ENCODE data around the gene KLHL1. TPM values are rescaled to one million over a fixed set of nuclear protein-coding genes. Genes with fewer than 3 reads are reported as not detected.

Gene KLHL1
- total RNA-seq, 1 donor from 2014 or later, result not detected

GRCh38 chr13:69882451-69882850, 225.8 kb downstream of the KLHL1 start:
- no peaks in the 10 kb centered on the region for H3K27me3 Mint-ChIP-seq

GRCh38 chr13:69879936-69880335, 228.3 kb downstream of the KLHL1 start:
- intact Hi-C loops (cut with micrococcal nuclease), result no loop called here
- no peaks in the 10 kb centered on the region for H3K4me1 Mint-ChIP-seq

More at GRCh38 chr13:69882451-69882850, 225.8 kb downstream of the KLHL1 start:
- H3K4me1 Mint-ChIP-seq, result no peaks in the 10 kb centered on the region
- peaks cover 3% of the 10 kb centered on the region for H3K9me3 Mint-ChIP-seq
- no peak for DNase-seq
- intact Hi-C loops (cut with micrococcal nuclease), result no loop called here
- H3K4me3 Mint-ChIP-seq, result no peak overlapping the region
- H3K27ac Mint-ChIP-seq, result no peak overlapping the region
- no peaks in the 10 kb centered on the region for H3K36me3 Mint-ChIP-seq (ENCODE audit: low read depth)

GRCh38 chr13:69872321-69873047, 235.8 kb downstream of the KLHL1 start:
- DNase-seq, result no peak
- H3K36me3 Mint-ChIP-seq (ENCODE audit: low read depth), result no peaks in the 10 kb centered on the region
- no peaks in the 10 kb centered on the region for H3K27me3 Mint-ChIP-seq
- H3K27ac Mint-ChIP-seq, result no peak overlapping the region
- H3K9me3 Mint-ChIP-seq, result no peaks in the 10 kb centered on the region
- no peaks in the 10 kb centered on the region for H3K4me1 Mint-ChIP-seq
- intact Hi-C loops (cut with micrococcal nuclease), result no loop called here
- no peak overlapping the region for H3K4me3 Mint-ChIP-seq

More at GRCh38 chr13:69879936-69880335, 228.3 kb downstream of the KLHL1 start:
- Mint-ChIP-seq H3K36me3 (ENCODE audit: low read depth) (no peaks in the 10 kb centered on the region), H3K9me3 (peaks cover 3% of the 10 kb centered on the region), H3K27me3 (no peaks in the 10 kb centered on the region), H3K4me3 (no peak overlapping the region), H3K27ac (no peak overlapping the region)
- no peak for DNase-seq

- no peaks in the 10 kb centered on the region for H3K36me3 Mint-ChIP-seq (ENCODE audit: low read depth)
- H3K9me3 Mint-ChIP-seq, result no peaks in the 10 kb centered on the region
- no peak overlapping the region for H3K4me3 Mint-ChIP-seq
- H3K4me1 Mint-ChIP-seq, result no peaks in the 10 kb centered on the region
- no peaks in the 10 kb centered on the region for H3K27me3 Mint-ChIP-seq
- H3K27ac Mint-ChIP-seq, result no peak overlapping the region
- no peak for DNase-seq
- intact Hi-C loops (cut with micrococcal nuclease), result no loop called here
These were observed 241.7 kb downstream of the KLHL1 start for GRCh38 chr13:69866555-69866954.

- no peak for DNase-seq
- Mint-ChIP-seq H3K9me3 (no peaks in the 10 kb centered on the region), H3K27ac (no peak overlapping the region), H3K36me3 (ENCODE audit: low read depth) (no peaks in the 10 kb centered on the region), H3K27me3 (no peaks in the 10 kb centered on the region), H3K4me1 (no peaks in the 10 kb centered on the region), H3K4me3 (no peak overlapping the region)
- intact Hi-C loops (cut with micrococcal nuclease), result loop anchor here (2.0 kb wide), 1 partner anchor 321 kb away; no protein-coding TSS in a partner anchor
These were observed 250.9 kb downstream of the KLHL1 start for GRCh38 chr13:69857183-69857821.

GRCh38 chr13:69856331-69856730, 251.9 kb downstream of the KLHL1 start:
- no peak overlapping the region for H3K27ac Mint-ChIP-seq
- H3K36me3 Mint-ChIP-seq (ENCODE audit: low read depth), result no peaks in the 10 kb centered on the region
- H3K27me3 Mint-ChIP-seq, result no peaks in the 10 kb centered on the region
- no peak overlapping the region for H3K4me3 Mint-ChIP-seq
- DNase-seq, result no peak
- no peaks in the 10 kb centered on the region for H3K4me1 Mint-ChIP-seq
- intact Hi-C loops (cut with micrococcal nuclease), result loop anchor here (2.0 kb wide), 1 partner anchor 320 kb away; no protein-coding TSS in a partner anchor
- H3K9me3 Mint-ChIP-seq, result no peaks in the 10 kb centered on the region

GRCh38 chr13:69828527-69828926, 279.7 kb downstream of the KLHL1 start:
- H3K4me1 Mint-ChIP-seq, result no peaks in the 10 kb centered on the region
- no peak for DNase-seq
- no peak overlapping the region for H3K27ac Mint-ChIP-seq
- H3K27me3 Mint-ChIP-seq, result no peaks in the 10 kb centered on the region
- H3K4me3 Mint-ChIP-seq, result no peak overlapping the region
- no peaks in the 10 kb centered on the region for H3K36me3 Mint-ChIP-seq (ENCODE audit: low read depth)
- intact Hi-C loops (cut with micrococcal nuclease), result no loop called here
- H3K9me3 Mint-ChIP-seq, result peaks cover 7% of the 10 kb centered on the region

GRCh38 chr13:69820180-69820579, 288.1 kb downstream of the KLHL1 start:
- Mint-ChIP-seq H3K27ac (no peak overlapping the region), H3K27me3 (no peaks in the 10 kb centered on the region), H3K9me3 (no peaks in the 10 kb centered on the region), H3K4me1 (no peaks in the 10 kb centered on the region), H3K36me3 (ENCODE audit: low read depth) (no peaks in the 10 kb centered on the region), H3K4me3 (no peak overlapping the region)
- no peak for DNase-seq
- intact Hi-C loops (cut with micrococcal nuclease), result no loop called here

- no peak overlapping the region for H3K4me3 Mint-ChIP-seq
- no peaks in the 10 kb centered on the region for H3K36me3 Mint-ChIP-seq (ENCODE audit: low read depth)
- intact Hi-C loops (cut with micrococcal nuclease), result no loop called here
- DNase-seq, result no peak
- no peaks in the 10 kb centered on the region for H3K27me3 Mint-ChIP-seq
- H3K27ac Mint-ChIP-seq, result no peak overlapping the region
- no peaks in the 10 kb centered on the region for H3K4me1 Mint-ChIP-seq
- no peaks in the 10 kb centered on the region for H3K9me3 Mint-ChIP-seq
These were observed 290.9 kb downstream of the KLHL1 start for GRCh38 chr13:69817333-69817869.

- Mint-ChIP-seq H3K36me3 (ENCODE audit: low read depth) (no peaks in the 10 kb centered on the region), H3K27ac (no peak overlapping the region), H3K4me3 (no peak overlapping the region)
These were observed 299.1 kb downstream of the KLHL1 start for GRCh38 chr13:69809152-69809551.

GRCh38 chr13:69796256-69796655, 312.0 kb downstream of the KLHL1 start:
- H3K9me3 Mint-ChIP-seq, result peaks cover 4% of the 10 kb centered on the region
- intact Hi-C loops (cut with micrococcal nuclease), result no loop called here
- H3K36me3 Mint-ChIP-seq (ENCODE audit: low read depth), result no peaks in the 10 kb centered on the region
- no peak for DNase-seq
- H3K27me3 Mint-ChIP-seq, result no peaks in the 10 kb centered on the region
- no peak overlapping the region for H3K27ac Mint-ChIP-seq
- no peak overlapping the region for H3K4me3 Mint-ChIP-seq
- no peaks in the 10 kb centered on the region for H3K4me1 Mint-ChIP-seq

More at GRCh38 chr13:69809152-69809551, 299.1 kb downstream of the KLHL1 start:
- no peak for DNase-seq
- Mint-ChIP-seq H3K9me3 (peaks cover 6% of the 10 kb centered on the region), H3K4me1 (no peaks in the 10 kb centered on the region), H3K27me3 (no peaks in the 10 kb centered on the region)
- intact Hi-C loops (cut with micrococcal nuclease), result no loop called here

- H3K27me3 Mint-ChIP-seq, result no peaks in the 10 kb centered on the region
- DNase-seq, result no peak
- peaks cover 2% of the 10 kb centered on the region for H3K9me3 Mint-ChIP-seq
- H3K27ac Mint-ChIP-seq, result no peak overlapping the region
- H3K4me3 Mint-ChIP-seq, result no peak overlapping the region
- intact Hi-C loops (cut with micrococcal nuclease), result no loop called here
- no peaks in the 10 kb centered on the region for H3K36me3 Mint-ChIP-seq (ENCODE audit: low read depth)
- H3K4me1 Mint-ChIP-seq, result no peaks in the 10 kb centered on the region
These were observed 314.3 kb downstream of the KLHL1 start for GRCh38 chr13:69793783-69794453.

GRCh38 chr13:69776937-69777336, 331.3 kb downstream of the KLHL1 start:
- no peak for DNase-seq
- H3K27me3 Mint-ChIP-seq, result no peaks in the 10 kb centered on the region
- no peak overlapping the region for H3K27ac Mint-ChIP-seq
- H3K4me1 Mint-ChIP-seq, result no peaks in the 10 kb centered on the region
- intact Hi-C loops (cut with micrococcal nuclease), result no loop called here
- no peaks in the 10 kb centered on the region for H3K36me3 Mint-ChIP-seq (ENCODE audit: low read depth)
- H3K9me3 Mint-ChIP-seq, result peaks cover 1% of the 10 kb centered on the region
- H3K4me3 Mint-ChIP-seq, result no peak overlapping the region

GRCh38 chr13:69769608-69770007, 338.6 kb downstream of the KLHL1 start:
- no peaks in the 10 kb centered on the region for H3K9me3 Mint-ChIP-seq
- no peak for DNase-seq
- intact Hi-C loops (cut with micrococcal nuclease), result no loop called here
- H3K36me3 Mint-ChIP-seq (ENCODE audit: low read depth), result no peaks in the 10 kb centered on the region
- H3K27me3 Mint-ChIP-seq, result no peaks in the 10 kb centered on the region
- H3K4me1 Mint-ChIP-seq, result no peaks in the 10 kb centered on the region
- no peak overlapping the region for H3K4me3 Mint-ChIP-seq
- no peak overlapping the region for H3K27ac Mint-ChIP-seq
